IPS-NIHi11 (cell line): ENCODE measurements around the gene TMPRSS9.

ENCODE experiments used
- DNase-seq: peaks from one replicate; pipeline ENCODE4 v3.0.0; 2012; ENCODE audit warnings: mixed read lengths, low spot score

Gene TMPRSS9

GRCh38 chr19:2423071-2423914 is 63.2 kb downstream of the TMPRSS9 start:
- DNase-seq = no peak

- no peak for DNase-seq
Measured at GRCh38 chr19:2423915-2424685, 64.0 kb downstream of the TMPRSS9 start.

- peak; percentile 84 for DNase-seq
Measured at GRCh38 chr19:2424686-2425621, 64.9 kb downstream of the TMPRSS9 start.

- no peak for DNase-seq
Measured at GRCh38 chr19:2425622-2426581, 65.8 kb downstream of the TMPRSS9 start.

- peak; percentile 78 for DNase-seq
Measured at GRCh38 chr19:2426611-2427428, 66.8 kb downstream of the TMPRSS9 start.

- DNase-seq = peak; percentile 94
Measured at GRCh38 chr19:2427429-2428320, 67.6 kb downstream of the TMPRSS9 start, which contains the start of gene TIMM13. Gene TIMM13 (minus strand): TSS chr19:2427586. CDS start chr19:2427533, 53 bp downstream.

- peak; percentile 47 for DNase-seq
Measured at GRCh38 chr19:2428321-2428690, 68.2 kb downstream of the TMPRSS9 start.

- no peak for DNase-seq
Measured at GRCh38 chr19:2428756-2429711, 69.0 kb downstream of the TMPRSS9 start.

- DNase-seq = no peak
Measured at GRCh38 chr19:2429917-2430535, 70.0 kb downstream of the TMPRSS9 start.

- DNase-seq = no peak
Measured at GRCh38 chr19:2431318-2432055, 71.4 kb downstream of the TMPRSS9 start.

- DNase-seq = no peak
Measured at GRCh38 chr19:2432131-2432848, 72.2 kb downstream of the TMPRSS9 start.

GRCh38 chr19:2433854-2434253 is 73.8 kb downstream of the TMPRSS9 start:
- no peak for DNase-seq

GRCh38 chr19:2434267-2434666 is 74.2 kb downstream of the TMPRSS9 start:
- no peak for DNase-seq

GRCh38 chr19:2434721-2435265 is 74.7 kb downstream of the TMPRSS9 start:
- DNase-seq = no peak

- no peak for DNase-seq
Measured at GRCh38 chr19:2436384-2436783, 76.3 kb downstream of the TMPRSS9 start.

GRCh38 chr19:2436926-2437325 is 76.9 kb downstream of the TMPRSS9 start:
- DNase-seq = no peak
